DMS53 (cell line): ENCODE results near the gene NFIB.
A peak's percentile ranks its signal among the peaks of the same experiment; 100 is the strongest.

Source experiments
- DNase-seq: peaks from one replicate; lab custom pipeline; 2025; lab: John Stamatoyannopoulos, UW

The NFIB gene

GRCh38 chr9:14344941-14345353 lies 31.0 kb upstream of the NFIB start:
- no peak for DNase-seq

- peak; percentile 25 for DNase-seq
Observed at GRCh38 chr9:14344053-14344524, 30.1 kb upstream of the NFIB start.

GRCh38 chr9:14343261-14344031 lies 29.5 kb upstream of the NFIB start:
- no peak for DNase-seq

- no peak for DNase-seq
Observed at GRCh38 chr9:14342736-14343135, 28.8 kb upstream of the NFIB start.

- DNase-seq, result no peak
Observed at GRCh38 chr9:14341437-14342122, 27.6 kb upstream of the NFIB start.

GRCh38 chr9:14340994-14341393 lies 27.1 kb upstream of the NFIB start:
- DNase-seq, result no peak

GRCh38 chr9:14340219-14340873 lies 26.4 kb upstream of the NFIB start:
- no peak for DNase-seq

- no peak for DNase-seq
Observed at GRCh38 chr9:14339746-14340145, 25.8 kb upstream of the NFIB start.

- DNase-seq, result no peak
Observed at GRCh38 chr9:14337615-14338014, 23.7 kb upstream of the NFIB start.

- DNase-seq, result no peak
Observed at GRCh38 chr9:14336244-14336643, 22.3 kb upstream of the NFIB start.

GRCh38 chr9:14331120-14331519 lies 17.2 kb upstream of the NFIB start:
- DNase-seq, result no peak

- DNase-seq, result peak; percentile 17
Observed at GRCh38 chr9:14327036-14327435, 13.1 kb upstream of the NFIB start.

GRCh38 chr9:14326264-14326826 lies 12.4 kb upstream of the NFIB start:
- DNase-seq, result peak; percentile 94

- no peak for DNase-seq
Observed at GRCh38 chr9:14325147-14325546, 11.2 kb upstream of the NFIB start.

GRCh38 chr9:14323985-14324650 lies 10.2 kb upstream of the NFIB start:
- peak; percentile 5 for DNase-seq

GRCh38 chr9:14323083-14323971 lies 9.4 kb upstream of the NFIB start:
- DNase-seq, result peak; percentile 15

- DNase-seq, result peak; percentile 90
Observed at GRCh38 chr9:14322211-14323082, 8.5 kb upstream of the NFIB start.

- DNase-seq, result peak; percentile 19
Observed at GRCh38 chr9:14321517-14322130, 7.7 kb upstream of the NFIB start.
